ENCODE measurements around the gene SPSB3. TPM values are rescaled to one million over a fixed set of nuclear protein-coding genes. Genes with fewer than 3 reads are reported as not detected.
A peak's percentile ranks its signal among the peaks of the same experiment; 100 is the strongest.

The SPSB3 gene
- total RNA-seq: 10 to 100 TPM; 25.8 to 55.5 TPM
- polyA plus RNA-seq (ENCODE audit: insufficient read length in 2 of 2): 10 to 100 TPM; 49.3 to 55.6 TPM
- long read RNA-seq, donor 1, transcript SPSB3-201 (6 exons, 1,449 nt): minor isoform, 8 of 100 reads
- long read RNA-seq, donor 1, transcript SPSB3-208 (7 exons, 1,784 nt): major isoform, 14 of 100 reads
- long read RNA-seq, donor 1, partial matches to known transcripts: 28 of 100 reads
- long read RNA-seq, donor 1, other reads (novel, unspliced or antisense): 46 of 100 reads
- long read RNA-seq, donor 2, transcript SPSB3-208 (7 exons, 1,784 nt): major isoform, 7 of 12 reads
- long read RNA-seq, donor 2, partial matches to known transcripts: 0 of 12 reads
- long read RNA-seq, donor 2, other reads (novel, unspliced or antisense): 0 of 12 reads
- long read RNA-seq, donor 3, transcript SPSB3-208 (7 exons, 1,784 nt): major isoform, 6 of 19 reads
- long read RNA-seq, donor 3, partial matches to known transcripts: 5 of 19 reads
- long read RNA-seq, donor 3, other reads (novel, unspliced or antisense): 0 of 19 reads
- long read RNA-seq, donor 4, transcript SPSB3-208 (7 exons, 1,784 nt): major isoform, 14 of 53 reads
- long read RNA-seq, donor 4, transcript SPSB3-209 (6 exons, 1,628 nt): minor isoform, 12 of 53 reads
- long read RNA-seq, donor 4, partial matches to known transcripts: 17 of 53 reads
- long read RNA-seq, donor 4, other reads (novel, unspliced or antisense): 0 of 53 reads

GRCh38 chr16:1782408-1783264 is at the start of gene SPSB3, which contains the start of gene NUBP2:
Gene SPSB3, minus strand, starts transcription at chr16:1782571. Its CDS starts 1,088 bp downstream, at chr16:1781483.
Gene NUBP2, plus strand, starts transcription at chr16:1782960. Its CDS starts 61 bp downstream, at chr16:1783021.
- under 1% methylated on average over 102 of the region's 102 CpGs for WGBS (ENCODE audit: insufficient coverage)

GRCh38 chr16:1831186-1832075 is 49.1 kb upstream of the SPSB3 start:
- Histone ChIP-seq H3K9me3 (ENCODE audit: control insufficient read depth, insufficient read depth, low read length) (no peaks in the 10 kb centered on the region), H3K4me1 (ENCODE audit: control insufficient read depth, insufficient read depth, low read length) (peaks cover 16% of the 10 kb centered on the region), H3K27me3 (ENCODE audit: control insufficient read depth, insufficient read depth, low read length) (no peaks in the 10 kb centered on the region), H3K36me3 (ENCODE audit: control insufficient read depth, insufficient read depth, low read length) (peaks cover 11% of the 10 kb centered on the region), H3K27ac (ENCODE audit: low read depth, low read length) (no peak overlapping the region), H3K4me3 (ENCODE audit: low read depth, low read length) (no peak overlapping the region)
- 80% methylated on average over 11 of the region's 19 CpGs for WGBS (ENCODE audit: insufficient coverage)
- no peak for DNase-seq (ENCODE audit: low read depth in 4 of 6, low spot score in 6 of 6)

More at GRCh38 chr16:1782408-1783264, at the start of gene SPSB3, which contains the start of gene NUBP2:
- Histone ChIP-seq H3K9me3 (ENCODE audit: control insufficient read depth, insufficient read depth, low read length) (no peaks in the 10 kb centered on the region), H3K27ac (ENCODE audit: low read depth, low read length) (peak within 1 kb of the TSS; percentile 40), H3K4me3 (ENCODE audit: low read depth, low read length) (peak within 1 kb of the TSS; percentile 80), H3K4me1 (ENCODE audit: control insufficient read depth, insufficient read depth, low read length) (peaks cover 45% of the 10 kb centered on the region), H3K36me3 (ENCODE audit: control insufficient read depth, insufficient read depth, low read length) (peaks cover 71% of the 10 kb centered on the region), H3K27me3 (ENCODE audit: control insufficient read depth, insufficient read depth, low read length) (no peaks in the 10 kb centered on the region)
- DNase-seq (ENCODE audit: low read depth in 4 of 6, low spot score in 6 of 6): peak; percentile 97 to 100 (median 100)

GRCh38 chr16:1830213-1830612 is 47.8 kb upstream of the SPSB3 start:
- H3K27me3 ChIP-seq (ENCODE audit: control insufficient read depth, insufficient read depth, low read length): no peaks in the 10 kb centered on the region
- DNase-seq (ENCODE audit: low read depth in 4 of 6, low spot score in 6 of 6): no peak
- 94% methylated on average over 2 of the region's 3 CpGs for WGBS (ENCODE audit: insufficient coverage)
- no peak overlapping the region for H3K4me3 ChIP-seq (ENCODE audit: low read depth, low read length)
- H3K9me3 ChIP-seq (ENCODE audit: control insufficient read depth, insufficient read depth, low read length): no peaks in the 10 kb centered on the region
- peaks cover 11% of the 10 kb centered on the region for H3K36me3 ChIP-seq (ENCODE audit: control insufficient read depth, insufficient read depth, low read length)
- no peak overlapping the region for H3K27ac ChIP-seq (ENCODE audit: low read depth, low read length)
- H3K4me1 ChIP-seq (ENCODE audit: control insufficient read depth, insufficient read depth, low read length): peaks cover 23% of the 10 kb centered on the region

GRCh38 chr16:1828645-1829410 is 46.5 kb upstream of the SPSB3 start:
- Histone ChIP-seq H3K4me1 (ENCODE audit: control insufficient read depth, insufficient read depth, low read length) (peaks cover 29% of the 10 kb centered on the region), H3K9me3 (ENCODE audit: control insufficient read depth, insufficient read depth, low read length) (no peaks in the 10 kb centered on the region), H3K36me3 (ENCODE audit: control insufficient read depth, insufficient read depth, low read length) (peaks cover 20% of the 10 kb centered on the region), H3K4me3 (ENCODE audit: low read depth, low read length) (no peak overlapping the region), H3K27ac (ENCODE audit: low read depth, low read length) (no peak overlapping the region), H3K27me3 (ENCODE audit: control insufficient read depth, insufficient read depth, low read length) (no peaks in the 10 kb centered on the region)
- DNase-seq (ENCODE audit: low read depth in 4 of 6, low spot score in 6 of 6): no peak
- 76% methylated on average over 5 of the region's 11 CpGs for WGBS (ENCODE audit: insufficient coverage)

- Histone ChIP-seq H3K4me1 (ENCODE audit: control insufficient read depth, insufficient read depth, low read length) (peaks cover 30% of the 10 kb centered on the region), H3K27me3 (ENCODE audit: control insufficient read depth, insufficient read depth, low read length) (no peaks in the 10 kb centered on the region), H3K27ac (ENCODE audit: low read depth, low read length) (peak within 1 kb of the TSS; percentile 73), H3K9me3 (ENCODE audit: control insufficient read depth, insufficient read depth, low read length) (no peaks in the 10 kb centered on the region), H3K4me3 (ENCODE audit: low read depth, low read length) (peak within 1 kb of the TSS; percentile 97), H3K36me3 (ENCODE audit: control insufficient read depth, insufficient read depth, low read length) (peaks cover 32% of the 10 kb centered on the region)
- DNase-seq (ENCODE audit: low read depth in 4 of 6, low spot score in 6 of 6): peak; percentile 88 to 98 (median 92)
- under 1% methylated on average over 104 of the region's 104 CpGs for WGBS (ENCODE audit: insufficient coverage)
Observed at GRCh38 chr16:1826691-1827573, 44.6 kb upstream of the SPSB3 start, which contains the start of the genes FAHD1 and HAGH. Gene FAHD1, plus strand, starts transcription at chr16:1827206. Its CDS starts 33 bp downstream, at chr16:1827239. Gene HAGH, minus strand, starts transcription at chr16:1826825. Its CDS starts 38 bp downstream, at chr16:1826787.

- H3K27me3 ChIP-seq (ENCODE audit: control insufficient read depth, insufficient read depth, low read length): no peaks in the 10 kb centered on the region
- DNase-seq (ENCODE audit: low read depth in 4 of 6, low spot score in 6 of 6): peak in 2 of 6 donors; percentile 11 to 33
- no peak overlapping the region for H3K27ac ChIP-seq (ENCODE audit: low read depth, low read length)
- peaks cover 30% of the 10 kb centered on the region for H3K4me1 ChIP-seq (ENCODE audit: control insufficient read depth, insufficient read depth, low read length)
- no peaks in the 10 kb centered on the region for H3K9me3 ChIP-seq (ENCODE audit: control insufficient read depth, insufficient read depth, low read length)
- peaks cover 35% of the 10 kb centered on the region for H3K36me3 ChIP-seq (ENCODE audit: control insufficient read depth, insufficient read depth, low read length)
- WGBS (ENCODE audit: insufficient coverage): 1% methylated on average over 96 of the region's 96 CpGs
- peak overlapping the region; percentile 38 for H3K4me3 ChIP-seq (ENCODE audit: low read depth, low read length)
Observed at GRCh38 chr16:1825864-1826690, 43.7 kb upstream of the SPSB3 start.

- Histone ChIP-seq H3K27ac (ENCODE audit: low read depth, low read length) (no peak overlapping the region), H3K9me3 (ENCODE audit: control insufficient read depth, insufficient read depth, low read length) (no peaks in the 10 kb centered on the region), H3K36me3 (ENCODE audit: control insufficient read depth, insufficient read depth, low read length) (peaks cover 38% of the 10 kb centered on the region), H3K4me1 (ENCODE audit: control insufficient read depth, insufficient read depth, low read length) (peaks cover 30% of the 10 kb centered on the region), H3K27me3 (ENCODE audit: control insufficient read depth, insufficient read depth, low read length) (no peaks in the 10 kb centered on the region), H3K4me3 (ENCODE audit: low read depth, low read length) (peak overlapping the region; percentile 38)
- WGBS (ENCODE audit: insufficient coverage): 82% methylated on average over 14 of the region's 15 CpGs
- no peak for DNase-seq (ENCODE audit: low read depth in 4 of 6, low spot score in 6 of 6)
Observed at GRCh38 chr16:1825381-1825863, 43.1 kb upstream of the SPSB3 start.
